H1 (cell line): ENCODE measurements around the gene CRELD1. TPM values are rescaled to one million over a fixed set of nuclear protein-coding genes. Genes with fewer than 3 reads are reported as not detected.
A peak's percentile ranks its signal among the peaks of the same experiment; 100 is the strongest.

Experiments
- CTCF ChIA-PET: fragments of 300-600 bp; sonication (Branson Sonifier 250); formaldehyde crosslinking; loops from one replicate; lab custom pipeline; 2021; ENCODE audit not compliant: partially characterized antibody; lab: Charles Lee
- POLR2A ChIA-PET: fragments of 300-600 bp; sonication (Branson Sonifier 250); formaldehyde crosslinking; loops from one replicate; lab custom pipeline; 2021; ENCODE audit warnings: inconsistent platforms; ENCODE audit not compliant: partially characterized antibody; lab: Charles Lee
- DNase-seq, 2 experiments: peaks; one replicate each; pipeline versions ENCODE4 v3.0.0 to v3.0.0-alpha.2; 2010 to 2022; ENCODE audit warnings: low spot score in 2 of 2, low read depth in 1 of 2, mixed read lengths in 1 of 2
- FAIRE-seq: peaks from 2 replicates; lab custom pipeline; 2011; peaks lifted over from hg19 to GRCh38; lab: Jason Lieb, UNC
- H2AFZ ChIP-seq: 2 replicates; pipeline ENCODE4 v1.8.1; 2012; ENCODE audit warnings: low read length, inconsistent platforms
- H2AK5ac ChIP-seq: 2 replicates; pipeline ENCODE4 v1.6.1; 2013; ENCODE audit warnings: low read depth, low read length
- H2BK120ac ChIP-seq: replicated peaks from 2 replicates; pipeline ENCODE3; 2013; ENCODE audit warnings: low read depth, low read length, inconsistent platforms
- H2BK12ac ChIP-seq: 2 replicates; pipeline ENCODE4 v1.6.1; 2013; ENCODE audit warnings: low read depth, low read length
- H2BK15ac ChIP-seq: 2 replicates; pipeline ENCODE4 v1.6.1; 2013; ENCODE audit warnings: low read length
- H2BK20ac ChIP-seq: 2 replicates; pipeline ENCODE4 v1.6.1; 2013; ENCODE audit warnings: low read length
- H2BK5ac ChIP-seq: 2 replicates; pipeline ENCODE4 v1.6.1; 2013; ENCODE audit warnings: low read depth, low read length
- H3K14ac ChIP-seq: 2 replicates; pipeline ENCODE4 v1.6.1; 2013; ENCODE audit warnings: inconsistent platforms; ENCODE audit not compliant: insufficient read length
- H3K18ac ChIP-seq: 2 replicates; pipeline ENCODE4 v1.6.1; 2013; ENCODE audit warnings: low read length; ENCODE audit errors: extremely low read depth
- H3K23ac ChIP-seq: 2 replicates; pipeline ENCODE4 v1.6.1; 2013; ENCODE audit warnings: inconsistent platforms; ENCODE audit not compliant: insufficient read length
- H3K23me2 ChIP-seq: 2 replicates; pipeline ENCODE4 v1.6.1; 2013; ENCODE audit warnings: low read depth, low read length
- H3K27ac ChIP-seq: 2 replicates; pipeline ENCODE4 v1.6.1; 2011; ENCODE audit warnings: low read depth, low read length, inconsistent platforms
- H3K27me3 ChIP-seq, 4 experiments: replicated peaks in 1 of 4; 1 replicate in 1 of 4; 2 replicates in 3 of 4; pipeline versions ENCODE4 v1.6.1 to v1.8.1; 2011 to 2013; ENCODE audit warnings: low read length in 3 of 4, mild to moderate bottlenecking in 3 of 4, inconsistent platforms in 2 of 4, mixed read lengths in 2 of 4, moderate library complexity in 1 of 4; ENCODE audit not compliant: control insufficient read depth in 3 of 4, insufficient read depth in 3 of 4; ENCODE audit errors: extremely low read depth in 1 of 4
- H3K36me3 ChIP-seq, 4 experiments: 2 replicates each; pipeline versions ENCODE4 v1.6.1 to v1.8.1; 2011 to 2013; ENCODE audit warnings: mild to moderate bottlenecking in 4 of 4, low read length in 3 of 4, moderate library complexity in 2 of 4, control low read depth in 1 of 4, inconsistent platforms in 1 of 4; ENCODE audit not compliant: insufficient read depth in 4 of 4, control insufficient read depth in 2 of 4
- H3K4ac ChIP-seq: replicated peaks from 2 replicates; pipeline ENCODE3; 2013; ENCODE audit warnings: low read length, low read depth, mixed read lengths, inconsistent platforms; ENCODE audit not compliant: insufficient read length
- H3K4me1 ChIP-seq, 4 experiments: replicated peaks in 1 of 4; 1 replicate in 1 of 4; 2 replicates in 3 of 4; pipeline versions ENCODE4 v1.6.1 to v1.8.1; 2011 to 2013; ENCODE audit warnings: low read length in 3 of 4, inconsistent platforms in 2 of 4, mixed read lengths in 1 of 4; ENCODE audit not compliant: insufficient read depth in 4 of 4, control insufficient read depth in 3 of 4
- H3K4me2 ChIP-seq, 2 experiments: 2 replicates each; pipeline versions ENCODE4 v1.6.1 to v1.8.1; 2011 to 2013; ENCODE audit warnings: low read depth in 2 of 2, low read length in 2 of 2, control low read depth in 1 of 2, inconsistent platforms in 1 of 2, mild to moderate bottlenecking in 1 of 2; ENCODE audit not compliant: insufficient read depth in 1 of 2
- H3K4me3 ChIP-seq, 4 experiments: fragments of 200-600, 300-600 bp in 1 of 4; sonication (generic), shearing (Covaris generic), sonication (Bioruptor Twin) in 1 of 4; 2 replicates each; pipeline versions ENCODE4 v1.5.1 to v1.8.1; 2011 to 2016; ENCODE audit warnings: low read length in 4 of 4, low read depth in 3 of 4, control low read depth in 2 of 4, inconsistent platforms in 2 of 4, mild to moderate bottlenecking in 2 of 4, mixed read lengths in 1 of 4, moderate library complexity in 1 of 4; ENCODE audit not compliant: insufficient read depth in 2 of 4; ENCODE audit errors: extremely low read depth in 1 of 4
- H3K56ac ChIP-seq: replicated peaks from 2 replicates; pipeline ENCODE3; 2013; ENCODE audit warnings: low read depth, mild to moderate bottlenecking, mixed read lengths, low read length, inconsistent platforms; ENCODE audit not compliant: insufficient read length
- H3K79me1 ChIP-seq: 2 replicates; pipeline ENCODE4 v1.6.1; 2013; ENCODE audit warnings: low read depth, low read length, control low read depth
- H3K79me2 ChIP-seq, 2 experiments: 2 replicates each; pipeline versions ENCODE4 v1.6.1 to v1.8.1; 2012 to 2013; ENCODE audit warnings: low read length in 2 of 2, mild to moderate bottlenecking in 2 of 2, inconsistent platforms in 1 of 2; ENCODE audit not compliant: insufficient read depth in 2 of 2, control insufficient read depth in 1 of 2
- H3K9ac ChIP-seq, 4 experiments: replicated peaks in 1 of 4; 1 replicate in 1 of 4; 2 replicates in 3 of 4; pipeline versions ENCODE4 v1.6.1 to v1.8.1; 2011 to 2013; ENCODE audit warnings: low read depth in 3 of 4, low read length in 3 of 4, control low read depth in 2 of 4, mild to moderate bottlenecking in 2 of 4, moderate library complexity in 2 of 4, inconsistent platforms in 1 of 4; ENCODE audit errors: extremely low read depth in 1 of 4
- H3K9me3 ChIP-seq, 2 experiments: 2 replicates each; pipeline versions ENCODE4 v1.6.1 to v1.8.1; 2012 to 2013; ENCODE audit warnings: mild to moderate bottlenecking in 2 of 2, moderate library complexity in 2 of 2, control low read depth in 1 of 2, inconsistent platforms in 1 of 2, low read depth in 1 of 2, low read length in 1 of 2, mixed read lengths in 1 of 2; ENCODE audit not compliant: insufficient read depth in 2 of 2
- H4K20me1 ChIP-seq, 2 experiments: replicated peaks in 1 of 2; 2 replicates each; pipeline versions ENCODE3 to v1.8.1; 2011 to 2013; ENCODE audit warnings: inconsistent platforms in 2 of 2, low read length in 2 of 2, mild to moderate bottlenecking in 1 of 2; ENCODE audit not compliant: insufficient read depth in 2 of 2, control insufficient read depth in 1 of 2
- H4K5ac ChIP-seq: 2 replicates; pipeline ENCODE4 v1.6.1; 2013; ENCODE audit warnings: low read length, low read depth, mixed read lengths, inconsistent platforms; ENCODE audit not compliant: insufficient read length
- H4K8ac ChIP-seq: 2 replicates; pipeline ENCODE4 v1.8.0; 2013; ENCODE audit warnings: mild to moderate bottlenecking, moderate library complexity, low read length, inconsistent platforms; ENCODE audit not compliant: insufficient read depth; ENCODE audit errors: extremely low read depth
- H4K91ac ChIP-seq: replicated peaks from 2 replicates; pipeline ENCODE3; 2013; ENCODE audit warnings: low read length, mixed read lengths, inconsistent platforms; ENCODE audit not compliant: insufficient read length
- ATF2 ChIP-seq: IDR thresholded peaks from 2 replicates; pipeline ENCODE4 v1.6.1; 2012; ENCODE audit warnings: low read length, inconsistent platforms
- KDM1A ChIP-seq: fragments of 200-600, 300-600 bp; sonication (generic); IDR thresholded peaks from 2 replicates; pipeline ENCODE4 v1.7.1; 2016; ENCODE audit warnings: mild to moderate bottlenecking, low read length, borderline replicate concordance
- MAX ChIP-seq: IDR thresholded peaks from 2 replicates; pipeline ENCODE4 v1.6.1; 2012; ENCODE audit warnings: inconsistent platforms
- POLR2A ChIP-seq, 2 experiments: IDR thresholded peaks; 1 replicate in 1 of 2; 2 replicates in 1 of 2; pipeline ENCODE4 v1.6.1; 2011; ENCODE audit warnings: low read depth in 2 of 2, low read length in 2 of 2, mild to moderate bottlenecking in 2 of 2; ENCODE audit errors: control extremely low read depth in 1 of 2
- POLR2AphosphoS5 ChIP-seq: IDR thresholded peaks from 2 replicates; pipeline ENCODE4 v1.6.1; 2011; ENCODE audit warnings: low read depth, low read length
- SUZ12 ChIP-seq: fragments of 200-600 bp; sonication (generic); IDR thresholded peaks from 2 replicates; pipeline ENCODE4 v1.6.1; 2012; ENCODE audit warnings: mild to moderate bottlenecking, inconsistent platforms, low read length, moderate library complexity, mixed read lengths
- TAF7 ChIP-seq: optimal IDR thresholded peaks from 2 replicates; pipeline ENCODE3; 2011; ENCODE audit warnings: low read depth, mild to moderate bottlenecking, inconsistent platforms, low read length, moderate library complexity, borderline replicate concordance
- WGBS, 2 experiments: shearing (Covaris generic) in 1 of 2; methylation state at CpG; one replicate each; pipeline versions ENCODE4 v1.1.6 to v1.1.7; 2013 to 2015; ENCODE audit warnings: low lambda C conversion rate in 2 of 2, mixed read lengths in 2 of 2, inconsistent platforms in 1 of 2, low coverage in 1 of 2, missing lambda C conversion rate in 1 of 2; ENCODE audit not compliant: insufficient replicate concordance in 2 of 2, insufficient coverage in 1 of 2, insufficient read length in 1 of 2; ENCODE audit errors: extremely low coverage in 1 of 2, missing lambda C conversion rate in 1 of 2; 5-methylcytosine and 5-hydroxymethylcytosine counted together
- long read RNA-seq, 2 experiments: library from RNA in 1 of 2; library from capped mRNA in 1 of 2; stranded (forward); transcript quantifications; one replicate each; pipeline ENCODE4 v2.0.0, GENCODE V29; 2021; ENCODE audit warnings: inconsistent platforms in 1 of 2
- polyA minus RNA-seq, 3 experiments: library from RNA; depleted of rRNA, polyadenylated mRNA; stranded (reverse); fragments of >200 nt; gene quantifications; 1 replicate in 2 of 3; 2 replicates in 1 of 3; pipeline ENCODE4 v1.2.3, GENCODE V29; 2011
- polyA plus RNA-seq, 7 experiments: library from polyadenylated mRNA; depleted of rRNA in 3 of 7; stranded (reverse) in 5 of 7; unstranded in 2 of 7; fragments of >200 nt in 5 of 7; fragments of 200-250 nt in 2 of 7; gene quantifications; 1 replicate in 5 of 7; 2 replicates in 1 of 7; 4 replicates in 1 of 7; pipeline versions ENCODE4 v1.2.1 to v1.2.3, GENCODE V29; 2011 to 2013; ENCODE audit warnings: missing spikeins in 2 of 7, mixed read lengths in 2 of 7
- total RNA-seq: library from RNA; stranded (reverse); fragmentation: NEBNext Ultra II Directional; extraction: Animal tissue kit (Norgen Biotek cat#: 25700); gene quantifications from 2 replicates; pipeline ENCODE4 v1.2.1, GENCODE V29; 2021

CRELD1 gene
- total RNA-seq, result 12.4 and 12.9 TPM in 2 replicates
- 15.1 and 19.1 TPM in 2 replicates for polyA plus RNA-seq (2011; rRNA removed)
- polyA plus RNA-seq (2011; cell fraction: cytosol; rRNA removed), result 24.7 TPM
- 41.4 TPM for polyA plus RNA-seq (2011; cell fraction: nucleus; rRNA removed)
- polyA plus RNA-seq (2012, experiment 1 of 2), result 13.2 to 19.2 TPM (median 18.5 TPM) in 4 replicates
- polyA plus RNA-seq (2012, experiment 2 of 2), result 11.6 TPM
- polyA plus RNA-seq (2013, experiment 1 of 2), result 10.6 TPM
- polyA plus RNA-seq (2013, experiment 2 of 2), result 9.0 TPM
- polyA minus RNA-seq (2011; rRNA and poly(A)+ RNA removed), result 8.6 and 8.9 TPM in 2 replicates
- 6.2 TPM for polyA minus RNA-seq (2011; cell fraction: cytosol; rRNA and poly(A)+ RNA removed)
- polyA minus RNA-seq (2011; cell fraction: nucleus; rRNA and poly(A)+ RNA removed), result 9.6 TPM
- long read RNA-seq, experiment 1, partial matches to known transcripts, result 2 of 2 reads
- long read RNA-seq, experiment 1, other reads (novel, unspliced or antisense), result 0 of 2 reads
- long read RNA-seq, experiment 2, partial matches to known transcripts, result 0 of 5 reads
- long read RNA-seq, experiment 2, other reads (novel, unspliced or antisense), result 2 of 5 reads

- H3K79me1 ChIP-seq, result no peaks in the 10 kb centered on the region
- H2BK15ac ChIP-seq, result peak within 1 kb of the TSS; percentile 97; the same call in 1 of the 2 replicates
- H4K8ac ChIP-seq, result peak within 1 kb of the TSS; percentile 99
- H3K23me2 ChIP-seq, result peaks cover 13% of the 10 kb centered on the region; the same call in 1 of the 2 replicates
- POLR2A ChIA-PET, result interaction anchor here (0.5 to 5.9 kb wide), 19 partner anchors 9 to 141 kb away, joined by 3 to 43 read pairs (median 5); partner anchors contain the start of genes ARPC4, EMC3, IL17RC and PRRT3
- DNase-seq (peak in 1 of 2 experiments; percentile 98), FAIRE-seq (no peak)
- peak within 1 kb of the TSS; percentile 80 for H2BK12ac ChIP-seq
- WGBS, 2 experiments, result 4% methylated on average over 42 of the region's 50 CpGs; no CpG with 5 or more reads in 1 of the 2 experiments
- CTCF ChIA-PET, result interaction anchor here (0.7 to 7.5 kb wide), 18 partner anchors 12 to 134 kb away, joined by 3 to 86 read pairs (median 5); partner anchors contain the start of genes EMC3, IL17RC, JAGN1 and PRRT3
- H2AFZ ChIP-seq, result peak within 1 kb of the TSS; percentile 79; the same call in 1 of the 2 replicates
- H3K9ac ChIP-seq, result peak within 1 kb of the TSS; percentile 69 to 83 (median 80)
- no peaks in the 10 kb centered on the region for H3K79me2 ChIP-seq
- H4K20me1 ChIP-seq, result no peaks in the 10 kb centered on the region
- peak within 1 kb of the TSS; percentile 75 for H2BK5ac ChIP-seq
- H3K14ac ChIP-seq, result no peak within 1 kb of the TSS
- H3K23ac ChIP-seq, result no peak within 1 kb of the TSS
- H3K4ac ChIP-seq, result peak within 1 kb of the TSS; percentile 80
- H3K4me2 ChIP-seq, result peak within 1 kb of the TSS; percentile 77 to 90
- H3K56ac ChIP-seq, result peak within 1 kb of the TSS; percentile 14
- H4K91ac ChIP-seq, result peak within 1 kb of the TSS; percentile 92
- peak within 1 kb of the TSS; percentile 96 for H3K18ac ChIP-seq
- H2BK20ac ChIP-seq, result no peak within 1 kb of the TSS
- H2AK5ac ChIP-seq, result no peak within 1 kb of the TSS
- no peak within 1 kb of the TSS for H2BK120ac ChIP-seq
- H3K4me3 ChIP-seq, result peak within 1 kb of the TSS; percentile 62 to 78 (median 68)
- peaks cover 0 to 10% (median 5%) of the 10 kb centered on the region in 4 experiments; a peak in 6 of 7 replicates for H3K4me1 ChIP-seq
- H3K27ac ChIP-seq, result peak within 1 kb of the TSS; percentile 61; the same call in 1 of the 2 replicates
- peak within 1 kb of the TSS; percentile 56 for H4K5ac ChIP-seq
- peaks cover 0 to 3% (median 0%) of the 10 kb centered on the region in 4 experiments; a peak in 1 of 7 replicates for H3K27me3 ChIP-seq
- H3K9me3 ChIP-seq, result no peaks in the 10 kb centered on the region
- H3K36me3 ChIP-seq, result no peaks in the 10 kb centered on the region
- TF ChIP-seq POLR2AphosphoS5 (peak; percentile 47), MAX (peak; percentile 96), POLR2A (IDR thresholded peaks at IDR 0.05; ENCODE audit: control extremely low read depth in 1 of 2, low read depth in 2 of 2, low read length in 2 of 2) (peak; percentile 53 to 72; a peak in 2 of 3 replicates), SUZ12 (no peak), TAF7 (no peak), KDM1A (no peak), ATF2 (0 out of 2 replicates have a peak, but pooled peaks have one; percentile 26)
Observed at GRCh38 chr3:9933561-9934234, at the start of gene CRELD1. Gene CRELD1, plus strand, starts transcription at chr3:9933834. Its CDS starts 605 bp downstream, at chr3:9934439.
